GM12892 (cell line): ENCODE measurements around the gene KREMEN2.

Source experiments
- POLR2A ChIP-seq: IDR thresholded peaks from 2 replicates; pipeline ENCODE4 v1.6.1; 2011; ENCODE audit warnings: low read depth, low read length, control low read depth
- POLR2AphosphoS5 ChIP-seq: IDR thresholded peaks from 2 replicates; pipeline ENCODE4 v1.6.1; 2011; ENCODE audit warnings: low read depth, low read length, control low read depth

GRCh38 chr16:2967721-2968161, 3.7 kb downstream of the KREMEN2 start:
- TF ChIP-seq POLR2A (no peak), POLR2AphosphoS5 (no peak)
